ENCODE measurements around the gene UNC45A. TPM values are rescaled to one million over a fixed set of nuclear protein-coding genes. Genes with fewer than 3 reads are reported as not detected.

UNC45A gene
- total and polyA plus RNA-seq, 2 donors: 29.8 to 38.9 TPM

DNA sequence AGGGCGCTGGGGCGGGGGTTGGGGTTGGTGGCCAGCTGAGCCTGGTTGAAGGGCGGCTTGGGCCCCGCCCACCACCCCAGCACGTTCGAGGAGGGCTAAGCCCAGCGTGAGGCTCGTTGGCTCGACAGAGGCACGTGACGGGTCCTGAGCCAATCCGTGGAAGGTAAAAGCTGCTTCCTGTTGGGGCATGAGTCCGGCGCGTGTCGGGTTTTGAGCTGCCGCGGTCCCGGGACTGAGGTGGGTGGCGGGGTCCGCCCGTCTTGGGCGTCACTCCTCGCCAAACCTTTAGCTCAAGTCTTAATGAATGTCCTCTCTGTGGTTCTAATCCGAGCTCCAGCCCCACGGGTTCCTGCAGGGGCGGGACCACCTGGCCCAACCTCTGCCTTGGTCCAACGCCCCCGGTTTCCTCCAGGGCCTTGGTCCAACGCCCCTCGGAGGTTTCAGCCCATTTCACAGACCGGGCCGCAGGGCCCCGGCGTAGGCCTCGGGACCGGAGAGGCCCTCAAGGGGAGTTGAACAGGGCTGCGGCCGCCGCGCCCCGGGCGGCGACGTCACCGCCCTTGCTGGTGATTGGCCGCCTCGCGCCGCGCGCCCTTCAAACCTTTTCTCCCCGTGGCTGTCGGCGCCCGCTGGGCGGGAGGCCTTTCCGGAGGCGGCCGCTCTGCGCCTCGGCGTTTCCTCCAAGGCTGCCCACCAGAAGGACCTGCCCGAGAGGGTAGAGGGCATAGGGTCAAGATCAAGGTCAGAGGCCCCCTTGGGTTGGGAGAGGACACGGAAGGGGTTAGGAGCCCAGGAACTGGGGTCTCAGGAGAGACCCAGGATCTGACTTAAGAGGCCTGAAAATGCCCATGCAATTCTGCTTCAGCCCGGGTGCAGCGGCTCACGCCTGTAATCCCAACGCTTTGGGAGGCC, 19.9 kb downstream of the UNC45A start, which contains the start of gene RCCD1:
Gene RCCD1 (plus strand): TSS at position 173 of the 912 bp plus-strand sequence. CDS start 1,851 bp downstream, outside the sequence.
- Histone ChIP-seq H3K27me3 (ENCODE audit: control insufficient read depth in 2 of 2, insufficient read depth in 1 of 2, low read length in 1 of 2) (no peaks in the 10 kb centered on the region), H3K36me3 (ENCODE audit: control insufficient read depth in 2 of 2, insufficient read depth in 2 of 2, low read length in 1 of 2) (peaks cover 31 to 40% of the 10 kb centered on the region in 2 donors), H3K4me3 (ENCODE audit: low read length in 2 of 2) (peak within 1 kb of the TSS; percentile 87 to 89), H3K9me3 (ENCODE audit: control insufficient read depth in 2 of 2, insufficient read depth in 1 of 2, low read length in 1 of 2) (no peaks in the 10 kb centered on the region), H3K4me1 (ENCODE audit: control insufficient read depth in 2 of 2, insufficient read depth in 2 of 2, low read length in 2 of 2) (peaks cover 12 to 22% of the 10 kb centered on the region in 2 donors), H3K27ac (ENCODE audit: low read depth in 1 of 2, low read length in 1 of 2) (peak within 1 kb of the TSS; percentile 77 to 86)
- WGBS: 4% methylated on average over 69 of the region's 69 CpGs
- DNase-seq (ENCODE audit: low read depth in 6 of 9, low spot score in 9 of 9): peak; percentile 68 to 93 (median 83)

DNA sequence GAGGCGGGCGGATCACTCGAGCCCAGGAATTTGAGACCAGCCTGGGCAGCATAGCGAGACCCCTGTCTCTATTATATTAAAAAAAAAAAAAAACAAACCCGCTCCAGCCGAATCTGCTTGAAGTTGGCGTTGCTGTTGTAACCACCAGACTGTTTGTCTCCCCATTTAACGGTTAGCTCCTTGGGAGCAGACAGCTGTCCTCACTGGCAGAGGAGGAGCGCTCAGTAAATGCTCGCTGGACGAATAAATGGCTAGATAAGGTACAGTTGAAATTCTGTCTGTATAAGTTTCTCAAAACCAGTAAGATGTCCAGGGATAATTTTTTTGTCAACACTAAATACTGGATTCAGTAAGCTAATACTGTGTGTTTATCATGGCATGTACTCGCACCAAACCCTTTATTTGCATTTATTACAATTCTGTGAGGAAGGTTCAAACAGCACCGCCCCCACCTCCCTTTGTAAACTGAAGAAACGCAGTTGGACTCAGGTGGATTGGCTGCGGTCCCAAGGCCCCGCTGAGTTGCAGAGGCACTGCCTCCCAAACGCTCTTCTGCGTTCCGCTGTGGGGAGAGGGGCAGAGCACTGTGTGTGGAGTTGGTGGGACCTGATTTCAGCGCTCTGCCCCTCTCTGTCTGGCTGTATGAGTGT, 20.7 kb downstream of the UNC45A start:
- 86% methylated on average over 20 of the region's 20 CpGs for WGBS
- Histone ChIP-seq H3K27ac (ENCODE audit: low read depth in 1 of 2, low read length in 1 of 2) (peak overlapping the region in 1 of 2 donors; percentile 60), H3K4me1 (ENCODE audit: control insufficient read depth in 2 of 2, insufficient read depth in 2 of 2, low read length in 2 of 2) (peaks cover 12 to 22% of the 10 kb centered on the region in 2 donors), H3K9me3 (ENCODE audit: control insufficient read depth in 2 of 2, insufficient read depth in 1 of 2, low read length in 1 of 2) (no peaks in the 10 kb centered on the region), H3K36me3 (ENCODE audit: control insufficient read depth in 2 of 2, insufficient read depth in 2 of 2, low read length in 1 of 2) (peaks cover 31 to 40% of the 10 kb centered on the region in 2 donors), H3K4me3 (ENCODE audit: low read length in 2 of 2) (peak overlapping the region; percentile 87 to 89), H3K27me3 (ENCODE audit: control insufficient read depth in 2 of 2, insufficient read depth in 1 of 2, low read length in 1 of 2) (no peaks in the 10 kb centered on the region)
- peak in 1 of 9 donors; percentile 7 for DNase-seq (ENCODE audit: low read depth in 6 of 9, low spot score in 9 of 9)

- H3K4me1 ChIP-seq (ENCODE audit: control insufficient read depth in 2 of 2, insufficient read depth in 2 of 2, low read length in 2 of 2): peaks cover 12 to 22% of the 10 kb centered on the region in 2 donors
- 33% methylated on average over 56 of the region's 56 CpGs for WGBS
- no peaks in the 10 kb centered on the region for H3K27me3 ChIP-seq (ENCODE audit: control insufficient read depth in 2 of 2, insufficient read depth in 1 of 2, low read length in 1 of 2)
- no peak overlapping the region for H3K27ac ChIP-seq (ENCODE audit: low read depth in 1 of 2, low read length in 1 of 2)
- peak in 8 of 9 donors; percentile 25 to 79 (median 52) for DNase-seq (ENCODE audit: low read depth in 6 of 9, low spot score in 9 of 9)
- no peaks in the 10 kb centered on the region for H3K9me3 ChIP-seq (ENCODE audit: control insufficient read depth in 2 of 2, insufficient read depth in 1 of 2, low read length in 1 of 2)
- H3K4me3 ChIP-seq (ENCODE audit: low read length in 2 of 2): peak overlapping the region; percentile 35 to 89
- peaks cover 37 to 46% of the 10 kb centered on the region in 2 donors for H3K36me3 ChIP-seq (ENCODE audit: control insufficient read depth in 2 of 2, insufficient read depth in 2 of 2, low read length in 1 of 2)
These were observed 21.4 kb downstream of the UNC45A start for GRCh38 chr15:90956274-90957030.

GRCh38 chr15:90957031-90957790, 22.1 kb downstream of the UNC45A start:
- Histone ChIP-seq H3K36me3 (ENCODE audit: control insufficient read depth in 2 of 2, insufficient read depth in 2 of 2, low read length in 1 of 2) (peaks cover 40 to 43% of the 10 kb centered on the region in 2 donors), H3K4me1 (ENCODE audit: control insufficient read depth in 2 of 2, insufficient read depth in 2 of 2, low read length in 2 of 2) (peaks cover 12 to 22% of the 10 kb centered on the region in 2 donors), H3K4me3 (ENCODE audit: low read length in 2 of 2) (peak overlapping the region; percentile 35 to 89), H3K27ac (ENCODE audit: low read depth in 1 of 2, low read length in 1 of 2) (no peak overlapping the region), H3K27me3 (ENCODE audit: control insufficient read depth in 2 of 2, insufficient read depth in 1 of 2, low read length in 1 of 2) (no peaks in the 10 kb centered on the region), H3K9me3 (ENCODE audit: control insufficient read depth in 2 of 2, insufficient read depth in 1 of 2, low read length in 1 of 2) (no peaks in the 10 kb centered on the region)
- WGBS: 85% methylated on average over 63 of the region's 63 CpGs
- DNase-seq (ENCODE audit: low read depth in 6 of 9, low spot score in 9 of 9): no peak

DNA sequence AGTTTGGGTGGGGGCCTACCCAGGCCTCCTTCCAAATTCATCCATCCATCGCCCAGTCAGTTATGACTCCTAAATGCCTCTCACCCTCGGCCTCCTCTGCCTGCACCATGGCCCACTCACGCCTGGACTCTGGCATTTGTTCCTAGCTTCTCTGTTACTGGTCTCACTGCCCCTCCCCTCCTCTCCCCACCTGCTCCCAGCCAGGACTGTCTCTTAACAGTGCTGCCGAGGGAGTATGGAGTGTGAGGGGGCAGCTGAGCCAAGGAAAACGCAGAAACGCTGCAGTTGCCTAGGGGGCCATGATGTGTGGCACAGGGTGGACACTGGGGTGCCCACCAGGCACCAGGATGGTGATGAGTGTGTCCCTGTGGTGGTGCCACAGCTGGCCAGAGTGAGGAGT, 22.7 kb downstream of the UNC45A start:
- Histone ChIP-seq H3K4me3 (ENCODE audit: low read length in 2 of 2) (no peak overlapping the region), H3K9me3 (ENCODE audit: control insufficient read depth in 2 of 2, insufficient read depth in 1 of 2, low read length in 1 of 2) (no peaks in the 10 kb centered on the region), H3K27ac (ENCODE audit: low read depth in 1 of 2, low read length in 1 of 2) (no peak overlapping the region), H3K27me3 (ENCODE audit: control insufficient read depth in 2 of 2, insufficient read depth in 1 of 2, low read length in 1 of 2) (no peaks in the 10 kb centered on the region), H3K4me1 (ENCODE audit: control insufficient read depth in 2 of 2, insufficient read depth in 2 of 2, low read length in 2 of 2) (peaks cover 12 to 22% of the 10 kb centered on the region in 2 donors), H3K36me3 (ENCODE audit: control insufficient read depth in 2 of 2, insufficient read depth in 2 of 2, low read length in 1 of 2) (peaks cover 43% of the 10 kb centered on the region in 2 donors)
- DNase-seq (ENCODE audit: low read depth in 6 of 9, low spot score in 9 of 9): no peak
- WGBS: 98% methylated on average over 6 of the region's 6 CpGs

- no peak overlapping the region for H3K27ac ChIP-seq (ENCODE audit: low read depth in 1 of 2, low read length in 1 of 2)
- H3K4me1 ChIP-seq (ENCODE audit: control insufficient read depth in 2 of 2, insufficient read depth in 2 of 2, low read length in 2 of 2): peaks cover 12 to 22% of the 10 kb centered on the region in 2 donors
- no peak overlapping the region for H3K4me3 ChIP-seq (ENCODE audit: low read length in 2 of 2)
- no peaks in the 10 kb centered on the region for H3K9me3 ChIP-seq (ENCODE audit: control insufficient read depth in 2 of 2, insufficient read depth in 1 of 2, low read length in 1 of 2)
- DNase-seq (ENCODE audit: low read depth in 6 of 9, low spot score in 9 of 9): no peak
- WGBS: 96% methylated on average over 8 of the region's 8 CpGs
- H3K27me3 ChIP-seq (ENCODE audit: control insufficient read depth in 2 of 2, insufficient read depth in 1 of 2, low read length in 1 of 2): no peaks in the 10 kb centered on the region
- H3K36me3 ChIP-seq (ENCODE audit: control insufficient read depth in 2 of 2, insufficient read depth in 2 of 2, low read length in 1 of 2): peaks cover 36 to 43% of the 10 kb centered on the region in 2 donors
These were observed 24.0 kb downstream of the UNC45A start for GRCh38 chr15:90959028-90959595.

GRCh38 chr15:90959894-90960293, 24.8 kb downstream of the UNC45A start:
- 98% methylated on average over 5 of the region's 5 CpGs for WGBS
- H3K27me3 ChIP-seq (ENCODE audit: control insufficient read depth in 2 of 2, insufficient read depth in 1 of 2, low read length in 1 of 2): no peaks in the 10 kb centered on the region
- DNase-seq (ENCODE audit: low read depth in 6 of 9, low spot score in 9 of 9): no peak
- H3K36me3 ChIP-seq (ENCODE audit: control insufficient read depth in 2 of 2, insufficient read depth in 2 of 2, low read length in 1 of 2): peaks cover 36 to 44% of the 10 kb centered on the region in 2 donors
- peaks cover 12 to 17% of the 10 kb centered on the region in 2 donors for H3K4me1 ChIP-seq (ENCODE audit: control insufficient read depth in 2 of 2, insufficient read depth in 2 of 2, low read length in 2 of 2)
- H3K4me3 ChIP-seq (ENCODE audit: low read length in 2 of 2): no peak overlapping the region
- H3K9me3 ChIP-seq (ENCODE audit: control insufficient read depth in 2 of 2, insufficient read depth in 1 of 2, low read length in 1 of 2): no peaks in the 10 kb centered on the region
- no peak overlapping the region for H3K27ac ChIP-seq (ENCODE audit: low read depth in 1 of 2, low read length in 1 of 2)

Measured in thymus (tissue), 11 donors.